PFSK-1 (cell line): ENCODE data around the gene DYNLT4.

ENCODE experiments used
- FOXP2 ChIP-seq: optimal IDR thresholded peaks from 2 replicates; pipeline ENCODE3; 2011; ENCODE audit warnings: borderline replicate concordance, control low read depth, inconsistent platforms; ENCODE audit not compliant: insufficient read depth; ENCODE audit errors: extremely low read length, extremely low read depth
- POLR2AphosphoS5 ChIP-seq: IDR thresholded peaks from 2 replicates; pipeline ENCODE4 v1.6.1; 2012; ENCODE audit warnings: low read depth, mild to moderate bottlenecking, control low read depth, low read length, moderate library complexity
- REST ChIP-seq, 2 experiments: IDR thresholded peaks; 2 replicates each; pipeline versions ENCODE4 v1.6.1 to v1.8.0; 2011 to 2012; ENCODE audit warnings: low read depth in 2 of 2, low read length in 2 of 2, control low read depth in 1 of 2, inconsistent platforms in 1 of 2, mild to moderate bottlenecking in 1 of 2, moderate library complexity in 1 of 2; ENCODE audit not compliant: insufficient read depth in 1 of 2
- TAF1 ChIP-seq: IDR thresholded peaks from 2 replicates; pipeline ENCODE4 v1.6.1; 2012; ENCODE audit warnings: low read length, control low read depth, borderline replicate concordance; ENCODE audit not compliant: insufficient read depth

GRCh38 chr1:44790968-44791801 lies 16.0 kb downstream of the DYNLT4 start:
- no peak for TF ChIP-seq POLR2AphosphoS5
- TF ChIP-seq FOXP2 = no peak
- TF ChIP-seq TAF1 = no peak
- no peak for TF ChIP-seq REST (IDR thresholded peaks at IDR 0.05; ENCODE audit: insufficient read depth in 1 of 2, low read depth in 2 of 2, low read length in 2 of 2)
